ENCODE measurements around the gene ITPR3. TPM values are rescaled to one million over a fixed set of nuclear protein-coding genes. Genes with fewer than 3 reads are reported as not detected.

Gene ITPR3
- total RNA-seq, 1 donor from 2014 or later = 69.3 TPM

GRCh38 chr6:33691456-33692077 lies 70.4 kb downstream of the ITPR3 start:
- TF ChIP-seq, protein P1, sequence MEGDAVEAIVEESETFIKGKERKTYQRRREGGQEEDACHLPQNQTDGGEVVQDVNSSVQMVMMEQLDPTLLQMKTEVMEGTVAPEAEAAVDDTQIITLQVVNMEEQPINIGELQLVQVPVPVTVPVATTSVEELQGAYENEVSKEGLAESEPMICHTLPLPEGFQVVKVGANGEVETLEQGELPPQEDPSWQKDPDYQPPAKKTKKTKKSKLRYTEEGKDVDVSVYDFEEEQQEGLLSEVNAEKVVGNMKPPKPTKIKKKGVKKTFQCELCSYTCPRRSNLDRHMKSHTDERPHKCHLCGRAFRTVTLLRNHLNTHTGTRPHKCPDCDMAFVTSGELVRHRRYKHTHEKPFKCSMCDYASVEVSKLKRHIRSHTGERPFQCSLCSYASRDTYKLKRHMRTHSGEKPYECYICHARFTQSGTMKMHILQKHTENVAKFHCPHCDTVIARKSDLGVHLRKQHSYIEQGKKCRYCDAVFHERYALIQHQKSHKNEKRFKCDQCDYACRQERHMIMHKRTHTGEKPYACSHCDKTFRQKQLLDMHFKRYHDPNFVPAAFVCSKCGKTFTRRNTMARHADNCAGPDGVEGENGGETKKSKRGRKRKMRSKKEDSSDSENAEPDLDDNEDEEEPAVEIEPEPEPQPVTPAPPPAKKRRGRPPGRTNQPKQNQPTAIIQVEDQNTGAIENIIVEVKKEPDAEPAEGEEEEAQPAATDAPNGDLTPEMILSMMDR (conservative IDR thresholded peaks at IDR 0.05; ENCODE audit: low read depth, low read length) = no peak
- DNase-seq (ENCODE audit: low read depth) = no peak
- H3K4me3 ChIP-seq (ENCODE audit: low read depth, low read length) = no peak overlapping the region

DNA sequence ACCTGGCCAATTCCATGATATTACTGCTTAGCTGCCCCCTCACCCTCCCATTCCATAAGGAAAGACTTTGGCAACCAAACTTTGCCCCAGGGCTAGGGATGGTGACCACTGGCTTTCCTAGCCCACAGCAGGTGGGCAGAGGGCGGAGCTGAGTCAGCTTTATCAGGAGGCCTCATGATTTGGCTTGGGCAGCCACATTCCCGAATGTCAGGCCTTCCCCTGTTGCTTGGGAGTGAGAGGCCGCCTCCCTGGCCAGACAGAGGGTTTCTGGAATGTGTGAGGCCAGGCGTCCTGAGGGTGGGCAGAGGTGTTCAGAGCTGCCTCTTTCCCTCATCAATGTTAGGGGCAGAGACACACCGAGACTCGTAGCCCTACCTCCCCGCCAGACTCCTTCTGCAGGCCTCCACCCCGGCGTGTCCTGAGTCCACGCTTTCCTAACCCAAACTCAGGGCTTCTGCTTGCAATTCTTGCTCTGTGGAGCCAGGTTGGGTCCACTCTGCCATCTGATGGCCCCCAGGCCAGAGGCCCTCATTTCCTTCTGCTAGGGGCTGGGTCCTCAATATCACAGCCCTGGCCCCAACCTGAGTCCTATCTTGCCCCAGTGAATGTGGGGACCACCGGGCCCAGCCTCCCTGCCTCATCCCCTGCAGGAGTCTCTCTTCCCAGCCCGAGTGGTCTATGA lies 71.1 kb downstream of the ITPR3 start:
- no peak for DNase-seq (ENCODE audit: low read depth)
- H3K4me3 ChIP-seq (ENCODE audit: low read depth, low read length) = no peak overlapping the region
- TF ChIP-seq, protein P1 (conservative IDR thresholded peaks at IDR 0.05; ENCODE audit: low read depth, low read length) = no peak

DNA sequence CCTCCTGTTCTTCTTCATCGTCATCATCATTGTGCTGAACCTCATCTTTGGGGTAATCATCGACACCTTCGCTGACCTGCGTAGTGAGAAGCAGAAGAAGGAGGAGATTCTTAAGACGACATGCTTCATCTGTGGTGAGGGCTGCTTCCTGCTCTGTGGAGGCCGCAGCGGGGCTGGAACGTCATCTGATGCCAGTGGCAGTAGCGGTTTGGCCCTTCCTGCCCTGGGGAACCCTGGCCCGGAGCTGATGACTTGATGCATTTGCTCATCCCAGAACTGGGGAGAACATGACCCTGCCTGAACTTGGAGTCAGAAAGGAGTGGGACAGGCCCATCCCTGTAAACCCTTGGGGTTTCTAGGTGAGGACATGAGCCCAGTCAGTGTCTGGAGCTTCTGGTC lies 71.6 kb downstream of the ITPR3 start:
- TF ChIP-seq, protein P1 (conservative IDR thresholded peaks at IDR 0.05; ENCODE audit: low read depth, low read length) = no peak
- no peak overlapping the region for H3K4me3 ChIP-seq (ENCODE audit: low read depth, low read length)
- no peak for DNase-seq (ENCODE audit: low read depth)

DNA sequence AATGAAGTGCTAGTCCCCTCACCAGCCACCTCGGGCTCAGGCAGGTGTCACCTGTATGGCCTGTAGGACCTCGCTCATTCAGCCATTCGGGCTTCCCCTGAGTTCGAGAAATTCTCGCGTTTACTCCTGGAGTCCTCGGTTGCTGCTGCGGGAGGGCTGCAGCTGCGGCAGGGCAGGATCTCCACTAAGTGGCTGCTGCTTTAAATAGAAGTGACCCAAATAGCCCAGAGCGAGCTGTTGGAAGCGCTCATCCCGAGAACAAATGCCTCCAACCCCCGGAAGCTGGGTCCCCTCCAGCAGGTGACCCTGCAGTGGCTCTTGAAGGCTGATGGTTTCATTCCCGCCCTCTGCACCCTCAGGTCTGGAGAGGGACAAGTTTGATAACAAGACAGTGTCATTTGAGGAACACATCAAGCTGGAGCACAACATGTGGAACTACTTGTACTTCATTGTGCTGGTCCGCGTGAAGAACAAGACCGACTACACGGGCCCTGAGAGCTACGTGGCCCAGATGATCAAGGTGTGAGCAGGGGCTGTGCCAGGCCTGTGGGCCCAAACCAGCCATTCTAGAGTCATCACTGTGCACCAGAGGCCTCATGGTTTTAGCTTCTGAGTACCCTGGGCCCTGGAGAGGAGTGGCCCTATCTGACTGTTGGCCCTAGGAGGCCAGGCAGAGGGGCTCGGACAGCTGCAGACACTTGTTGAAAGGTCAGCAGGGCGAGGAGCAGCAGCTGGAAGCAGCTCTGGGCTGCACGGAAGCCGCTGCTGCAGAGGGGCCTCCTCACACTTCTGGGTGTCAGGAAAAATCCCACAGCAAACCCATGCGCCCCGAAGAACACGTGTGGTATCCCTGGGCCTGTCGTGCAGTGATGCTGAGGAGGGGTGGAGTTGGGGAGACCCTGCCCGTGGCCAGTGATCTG lies 72.3 kb downstream of the ITPR3 start:
- H3K4me3 ChIP-seq (ENCODE audit: low read depth, low read length) = no peak overlapping the region
- DNase-seq (ENCODE audit: low read depth) = no peak
- TF ChIP-seq, protein P1 (conservative IDR thresholded peaks at IDR 0.05; ENCODE audit: low read depth, low read length) = no peak

DNA sequence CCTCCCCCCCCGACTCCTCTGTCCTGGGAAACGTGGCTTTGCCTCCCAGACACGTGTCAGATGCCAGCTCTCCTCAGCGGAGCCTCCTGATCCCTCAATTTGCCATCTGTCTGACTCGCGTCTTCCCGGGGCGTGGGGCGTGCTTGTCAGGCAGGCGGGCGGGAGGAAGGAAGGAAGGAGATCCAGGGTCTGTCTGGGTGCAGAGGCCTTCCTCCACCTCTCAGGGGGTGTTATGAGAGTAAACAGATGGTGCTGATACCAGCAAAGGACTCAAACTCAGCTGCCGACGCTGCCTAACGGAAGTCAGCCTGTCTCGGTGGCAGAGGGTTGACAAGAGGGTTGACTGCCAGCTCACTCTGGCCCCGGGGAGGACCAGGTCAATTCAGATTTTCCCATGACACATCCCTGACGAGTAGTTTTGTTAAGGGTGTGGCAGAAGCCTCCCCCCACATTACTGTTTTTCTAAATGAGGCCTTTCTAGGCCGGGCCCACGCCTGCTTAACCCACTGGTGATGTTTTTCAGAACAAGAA lies 73.3 kb downstream of the ITPR3 start:
- no peak overlapping the region for H3K4me3 ChIP-seq (ENCODE audit: low read depth, low read length)
- TF ChIP-seq, protein P1 (conservative IDR thresholded peaks at IDR 0.05; ENCODE audit: low read depth, low read length) = no peak
- DNase-seq (ENCODE audit: low read depth) = no peak

DNA sequence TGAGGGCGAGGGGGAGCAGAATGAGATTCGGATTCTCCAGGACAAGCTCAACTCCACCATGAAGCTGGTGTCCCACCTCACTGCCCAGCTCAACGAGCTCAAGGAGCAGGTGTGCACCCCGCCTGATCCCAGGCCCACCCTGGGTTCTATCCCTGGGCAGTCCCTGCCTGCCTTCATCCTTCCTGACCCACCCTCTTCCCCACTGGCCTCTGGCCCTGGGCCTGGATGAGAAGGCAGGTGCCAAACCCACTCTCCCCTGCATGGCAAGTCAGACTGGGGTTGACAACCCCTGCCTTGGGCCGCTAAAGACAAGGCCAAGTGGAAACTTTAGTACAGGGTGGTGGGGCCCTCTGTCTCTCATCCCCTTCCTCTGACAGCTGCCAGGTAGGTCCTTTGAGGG lies 73.9 kb downstream of the ITPR3 start:
- H3K4me3 ChIP-seq (ENCODE audit: low read depth, low read length) = no peak overlapping the region
- TF ChIP-seq, protein P1 (conservative IDR thresholded peaks at IDR 0.05; ENCODE audit: low read depth, low read length) = no peak
- no peak for DNase-seq (ENCODE audit: low read depth)

All from epithelial cell of proximal tubule (primary cell).